NCI-H2107 treated with DMSO at 0.1 percent for 48 hours (cell line): ENCODE data around the gene CDHR3.

ENCODE experiments used
- DNase-seq: peaks from one replicate; lab custom pipeline; 2025; ENCODE audit not compliant: unreplicated experiment; lab: John Stamatoyannopoulos, UW

Gene CDHR3

GRCh38 chr7:106045586-106045985 is 82.5 kb downstream of the CDHR3 start:
- no peak for DNase-seq

DNA sequence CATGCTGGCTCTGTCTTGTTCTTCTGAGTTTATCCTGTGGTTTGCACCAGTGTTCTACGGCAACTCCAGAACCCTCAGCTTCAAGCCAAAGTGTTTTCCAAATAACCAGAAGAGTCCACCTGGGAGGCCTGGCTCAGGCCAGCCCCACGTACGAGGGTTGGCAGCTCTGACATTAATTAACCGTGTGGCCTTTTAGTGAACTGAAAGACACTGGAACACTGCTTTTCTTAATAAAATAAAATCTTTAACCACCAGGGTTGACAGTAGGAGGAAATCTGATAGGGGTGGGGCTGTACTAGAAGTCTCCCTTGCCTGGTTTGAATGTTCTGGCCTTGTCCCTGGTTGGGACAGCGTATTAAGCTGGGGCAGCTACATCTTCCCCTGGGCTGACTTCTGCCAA is 84.1 kb downstream of the CDHR3 start:
- no peak for DNase-seq

GRCh38 chr7:106047818-106048705 is 85.0 kb downstream of the CDHR3 start:
- DNase-seq = peak; percentile 61

GRCh38 chr7:106048706-106049020 is 85.6 kb downstream of the CDHR3 start:
- DNase-seq = no peak

DNA sequence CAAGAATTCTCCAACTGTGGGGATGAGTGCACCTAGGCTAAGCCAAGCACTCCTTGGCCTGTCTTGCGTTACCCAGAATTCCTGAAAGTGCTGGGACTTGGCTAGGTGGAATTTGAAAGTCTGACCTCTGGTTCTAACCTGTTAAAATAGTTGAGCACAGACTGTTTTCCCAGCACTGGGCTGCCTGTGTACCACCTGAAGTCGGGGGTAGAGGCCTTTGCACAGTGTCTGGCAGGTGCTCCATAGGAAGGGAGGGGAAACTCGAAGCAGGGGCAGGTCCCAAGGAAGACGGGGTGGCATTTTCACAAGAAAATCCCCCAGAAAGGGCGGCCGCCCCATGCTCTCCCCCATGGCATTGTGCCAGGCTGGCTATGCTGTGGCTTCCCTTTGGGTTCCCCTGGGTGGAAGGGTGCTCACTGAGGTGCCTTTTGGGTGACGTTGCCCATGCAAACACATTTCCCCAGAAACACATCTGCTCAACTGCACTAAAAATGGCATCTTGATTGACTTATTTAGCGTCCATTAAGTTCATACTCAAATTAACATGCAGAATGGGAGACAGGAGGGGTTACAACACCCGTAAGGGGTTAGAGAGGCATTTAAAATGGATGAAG is 86.2 kb downstream of the CDHR3 start:
- no peak for DNase-seq

DNA sequence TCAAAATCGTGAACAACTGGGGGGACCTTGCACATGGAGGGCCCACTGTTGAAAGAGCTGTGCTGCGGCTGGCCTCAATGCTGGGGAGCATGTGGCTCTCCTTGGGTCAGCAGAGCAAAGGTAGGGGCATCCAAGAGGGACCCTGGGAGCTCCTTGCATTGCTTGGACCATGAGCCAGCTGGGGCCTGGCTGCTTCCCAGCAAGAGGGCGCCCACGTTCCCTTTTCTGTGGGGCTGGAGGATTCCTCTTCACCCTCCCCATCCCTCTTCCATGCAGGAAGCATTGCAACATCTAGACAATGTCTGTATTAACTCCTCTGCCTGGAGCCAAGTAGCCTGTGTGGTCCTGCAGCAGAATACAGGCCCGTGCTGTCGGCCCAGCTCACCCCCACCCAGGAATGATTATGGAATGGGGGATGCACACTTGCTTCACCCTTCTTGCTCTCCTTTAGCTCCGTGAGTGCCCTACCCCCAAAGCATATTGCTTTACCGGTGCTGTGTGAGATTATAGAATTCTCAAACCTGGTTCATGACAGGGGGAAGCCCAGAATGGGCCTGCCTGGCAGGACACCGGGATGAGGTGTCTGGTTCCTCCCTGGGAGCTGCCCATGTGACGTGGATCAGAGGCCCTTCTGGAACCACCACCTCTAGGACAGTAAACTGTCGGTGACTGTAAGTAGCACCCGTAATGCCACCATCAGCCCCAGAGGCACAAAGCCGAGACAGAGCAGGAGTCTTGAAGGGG is 87.1 kb downstream of the CDHR3 start:
- no peak for DNase-seq

- no peak for DNase-seq
Measured at GRCh38 chr7:106050746-106051117, 87.7 kb downstream of the CDHR3 start.

DNA sequence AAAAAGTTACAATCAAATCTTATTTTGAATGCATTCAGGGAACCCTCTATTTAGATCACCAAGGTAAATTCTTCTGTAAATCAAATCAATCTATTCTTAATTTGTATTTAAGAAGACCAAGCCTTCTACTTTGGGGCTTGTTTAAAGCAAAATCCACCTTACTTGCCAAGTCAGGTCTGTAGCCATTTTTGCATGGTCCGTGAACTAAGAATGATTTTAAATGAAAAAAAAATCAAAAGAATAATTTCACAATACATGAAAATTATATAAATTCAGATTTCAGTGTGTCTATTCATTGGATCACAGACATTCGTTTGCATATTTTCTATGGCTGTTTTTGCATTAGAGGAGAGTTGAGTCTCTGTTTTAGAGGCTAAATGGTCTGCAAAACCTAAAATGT is 89.6 kb downstream of the CDHR3 start:
- no peak for DNase-seq

DNA sequence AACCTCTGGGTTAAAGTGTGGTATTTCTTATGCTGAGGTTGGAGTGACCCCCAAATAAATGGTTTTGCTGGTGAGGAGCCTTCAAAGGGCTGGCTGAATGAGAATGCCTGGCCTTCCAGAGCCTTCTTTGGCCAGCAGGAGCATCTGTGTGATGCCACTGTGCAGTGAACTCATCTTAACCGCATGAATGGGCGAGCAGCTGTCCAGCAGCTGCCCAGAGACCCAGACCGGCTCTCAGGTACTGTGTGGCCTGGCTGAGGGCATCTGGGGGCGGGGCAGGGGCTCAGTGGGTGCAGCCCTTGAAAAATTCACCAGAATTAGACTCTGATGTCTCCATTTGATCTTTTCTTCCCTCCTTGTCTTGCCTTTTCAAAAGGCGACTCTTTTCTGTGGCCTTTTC is 90.0 kb downstream of the CDHR3 start:
- no peak for DNase-seq

GRCh38 chr7:106054156-106054910 is 91.3 kb downstream of the CDHR3 start:
- no peak for DNase-seq

DNA sequence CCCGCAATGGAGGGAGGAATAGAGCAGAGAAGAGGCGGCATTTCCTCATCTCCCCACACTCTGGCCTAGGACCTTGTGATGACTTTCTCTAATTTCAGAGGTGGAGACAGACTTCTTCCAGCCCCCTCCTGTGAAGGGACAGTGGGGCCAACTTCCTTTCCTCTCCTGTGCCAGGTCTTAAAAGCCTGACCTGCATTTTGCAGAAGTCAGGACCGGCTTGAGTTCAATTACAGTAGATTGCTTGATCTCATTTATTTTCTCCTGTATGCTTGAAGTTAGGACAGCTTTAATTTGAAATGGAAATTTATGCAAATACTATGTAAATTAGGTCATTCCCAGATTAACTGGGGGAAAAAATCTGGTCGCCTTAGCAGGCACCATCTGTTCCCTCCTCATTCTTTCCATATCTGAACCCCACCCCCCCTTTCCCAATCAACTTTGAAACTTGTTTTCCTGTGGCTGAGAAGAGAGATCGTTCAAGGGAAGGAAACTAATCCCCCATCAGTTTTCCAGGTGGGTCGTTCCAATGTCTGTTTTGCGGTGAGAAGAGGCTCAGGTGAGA is 92.0 kb downstream of the CDHR3 start:
- DNase-seq = no peak

- peak; percentile 66 for DNase-seq
Measured at GRCh38 chr7:106056513-106057203, 93.6 kb downstream of the CDHR3 start.

DNA sequence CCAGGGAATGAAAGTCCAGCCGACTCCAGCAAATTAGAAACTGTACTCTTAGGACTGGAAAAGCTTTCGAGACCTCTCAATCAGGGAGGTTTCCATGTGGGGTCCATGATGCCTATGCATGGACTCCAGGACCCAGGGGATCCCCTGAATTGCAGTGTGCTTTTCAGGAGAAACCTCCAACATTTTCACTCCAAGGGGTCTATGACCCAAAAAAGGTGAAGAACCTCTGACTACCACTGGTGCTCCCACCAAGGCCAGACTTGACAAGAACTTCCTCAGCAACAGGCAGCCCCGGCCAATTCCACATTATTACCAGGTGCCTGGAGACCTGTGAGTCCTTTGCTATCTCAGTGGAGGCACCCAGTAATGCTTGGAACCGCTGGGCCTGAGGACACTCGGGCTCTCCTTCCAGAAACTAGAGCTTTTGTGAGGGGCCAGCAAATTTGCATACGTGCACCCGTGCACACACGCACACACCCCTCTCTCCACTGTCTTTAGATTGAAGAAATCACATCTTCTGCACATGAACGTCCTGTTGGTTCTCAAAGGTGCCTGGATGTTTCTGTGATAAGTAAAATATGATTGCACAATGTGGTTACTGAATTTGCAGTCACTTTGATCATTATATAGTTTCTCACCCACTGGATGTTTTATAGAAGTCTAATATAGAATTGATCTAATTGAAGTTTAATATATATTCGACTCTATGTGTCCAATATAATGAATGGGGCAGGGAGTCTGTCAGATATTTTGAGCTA is 94.3 kb downstream of the CDHR3 start:
- DNase-seq = no peak

DNA sequence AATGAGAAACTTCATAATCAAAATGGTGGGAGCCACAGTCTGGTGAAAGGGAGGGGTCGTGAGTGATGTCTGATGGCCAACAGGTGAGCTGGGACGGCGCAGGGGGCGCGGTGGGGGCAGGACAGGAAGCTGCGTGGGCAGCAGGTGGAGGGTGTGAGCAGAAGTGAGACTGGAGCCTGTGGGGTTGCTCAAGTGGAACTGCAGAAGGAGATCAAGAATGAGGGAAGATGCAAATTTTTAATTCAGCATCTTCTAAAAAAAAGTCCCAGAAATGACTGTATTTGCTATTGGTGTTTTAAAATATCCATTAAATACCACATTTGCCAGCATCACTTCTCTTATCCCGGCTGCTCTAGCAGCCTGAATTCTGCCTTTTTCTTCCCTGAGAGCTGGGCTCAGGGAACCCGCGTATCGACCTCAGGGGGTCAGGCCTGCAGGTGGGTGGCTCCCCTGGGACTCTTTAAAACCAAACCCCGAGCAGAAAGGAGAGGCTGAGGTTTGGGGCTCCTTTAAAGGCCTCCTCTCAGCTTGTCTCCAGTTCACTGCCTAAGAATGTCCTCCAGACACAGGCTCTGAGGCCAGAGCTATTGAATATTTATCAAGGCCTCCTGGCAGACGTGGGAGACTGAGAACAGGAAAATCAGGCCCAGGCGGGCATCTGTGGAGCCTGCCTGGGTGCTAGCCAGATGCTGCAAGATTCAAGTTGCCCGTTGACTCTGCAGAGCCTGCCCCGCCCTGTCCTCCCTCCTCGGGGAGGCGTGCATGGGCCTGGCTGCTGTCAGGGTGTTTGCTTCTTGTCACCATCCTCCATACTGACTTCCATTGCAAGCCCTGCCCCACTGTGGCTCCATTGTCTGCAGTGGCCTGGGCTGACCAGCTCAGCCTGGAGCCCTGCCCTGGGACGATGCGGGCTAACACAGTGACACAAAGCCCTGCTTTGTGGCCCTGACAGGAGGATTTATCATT is 95.2 kb downstream of the CDHR3 start:
- DNase-seq = peak; percentile 73

DNA sequence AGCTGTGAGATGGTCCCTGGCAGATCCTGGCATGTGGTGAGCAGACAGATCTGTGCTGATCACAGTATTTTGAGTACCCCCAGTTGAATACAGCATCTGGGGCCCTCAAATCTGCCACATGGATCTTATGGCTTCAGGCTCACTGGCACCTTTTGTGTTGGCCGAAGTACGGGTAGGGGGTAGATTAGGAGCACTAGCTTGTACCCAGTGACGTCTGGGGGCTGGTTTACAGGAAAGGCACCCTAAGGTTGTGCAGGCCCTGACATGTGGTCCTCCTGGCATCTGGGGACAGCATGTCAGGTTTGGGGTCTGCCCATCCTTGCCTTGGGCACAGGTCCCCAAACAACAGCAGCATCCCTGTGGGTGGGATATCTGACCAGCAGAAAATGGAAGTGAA is 95.9 kb downstream of the CDHR3 start:
- no peak for DNase-seq

DNA sequence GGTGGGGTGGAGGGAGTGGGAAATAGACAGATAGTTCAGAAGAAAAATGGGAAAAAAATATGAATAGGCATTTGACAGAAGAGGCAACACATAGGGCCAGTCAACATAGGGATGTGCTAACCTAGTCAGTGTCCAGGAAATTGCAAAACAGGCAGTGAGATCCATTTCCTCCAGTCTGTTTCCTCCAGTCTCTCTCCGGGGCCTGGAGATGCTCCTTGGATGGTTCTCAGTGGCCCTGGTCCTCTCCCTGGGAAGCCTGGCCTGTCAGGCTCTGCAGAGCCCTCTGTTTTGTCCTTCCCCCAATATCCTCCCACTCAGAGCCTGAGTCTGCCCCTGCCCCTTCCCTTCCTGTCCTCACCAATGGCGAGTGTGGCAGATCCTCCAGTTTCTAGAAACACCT is 96.5 kb downstream of the CDHR3 start:
- DNase-seq = no peak

DNA sequence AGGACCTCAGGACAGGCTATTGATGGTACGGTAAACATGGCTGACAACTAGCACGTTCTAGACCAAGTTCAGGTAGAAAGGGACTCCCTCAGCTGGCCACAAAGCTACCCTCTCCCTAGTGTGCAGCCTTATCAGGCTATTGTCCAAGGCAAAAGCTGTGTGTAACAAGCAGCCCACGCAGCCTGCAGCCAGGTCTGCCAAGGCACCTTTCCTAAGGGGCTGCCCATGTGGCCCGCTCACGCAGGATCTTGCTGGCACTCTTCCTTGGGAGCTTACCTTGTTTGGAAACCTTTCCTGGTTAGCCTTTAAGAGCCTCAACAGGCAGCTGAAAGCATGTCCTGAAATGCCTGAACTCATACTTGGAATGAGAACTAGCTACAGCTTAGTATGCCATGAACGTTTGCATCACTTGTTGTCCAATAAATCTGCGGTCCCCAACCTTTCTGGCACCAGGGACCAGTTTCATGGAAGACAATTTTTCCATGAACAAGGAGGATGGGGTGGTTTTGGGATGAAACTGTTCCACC is 97.4 kb downstream of the CDHR3 start:
- DNase-seq = no peak

DNA sequence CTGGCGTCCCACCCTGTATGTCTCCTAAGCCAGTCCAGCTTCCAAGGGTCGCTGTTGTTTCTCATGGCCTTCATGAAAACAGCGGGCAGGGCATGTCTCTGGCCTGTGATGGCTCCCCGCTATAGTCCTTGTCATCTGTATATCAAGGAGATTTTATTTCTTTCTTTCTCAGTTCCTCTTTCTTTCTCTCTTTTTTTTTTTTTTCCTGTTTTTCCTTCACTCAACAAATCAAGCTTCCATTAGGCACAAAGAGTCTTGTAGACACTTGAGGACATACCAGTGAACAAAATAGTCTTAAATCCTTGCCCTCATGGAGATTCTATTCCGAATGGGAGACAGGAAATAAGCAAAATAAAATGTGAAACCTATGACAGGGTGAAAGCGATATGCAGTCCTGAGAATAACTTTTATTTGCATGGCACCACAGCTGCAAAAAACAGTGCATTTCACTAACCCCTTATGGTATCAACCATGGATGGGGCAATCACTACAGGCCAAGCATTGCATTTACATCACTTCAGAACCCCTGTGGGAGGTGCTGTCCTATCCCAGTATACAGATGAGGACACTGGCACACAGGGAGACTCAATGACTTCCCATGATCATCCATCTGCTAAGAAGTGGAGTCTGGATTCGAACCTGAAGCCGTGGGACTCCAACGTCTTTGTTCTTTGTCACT is 98.4 kb downstream of the CDHR3 start:
- DNase-seq = no peak
